ENCODE measurements around the gene MFSD12. TPM values are rescaled to one million over a fixed set of nuclear protein-coding genes. Genes with fewer than 3 reads are reported as not detected.

The MFSD12 gene
- polyA plus RNA-seq, 3 donors: 47.9 to 150 (median 55.5) TPM

- no peak overlapping the region for H2AFZ ChIP-seq (ENCODE audit: insufficient read depth, low read depth, low read length, poor library complexity, severe bottlenecking)
- H3K4me2 ChIP-seq (replicated peaks; ENCODE audit: extremely low read depth, low read length, poor library complexity, severe bottlenecking): no peak overlapping the region
- TF ChIP-seq CTCF (IDR thresholded peaks at IDR 0.05): no peak
- no peak overlapping the region for H3K9ac ChIP-seq (ENCODE audit: insufficient read depth, low read length, poor library complexity, severe bottlenecking)
- H3K9me3 Mint-ChIP-seq: peaks cover 0 to 2% (median 0%) of the 10 kb centered on the region in 7 donors
- DNase-seq: no peak
- H3K27ac ChIP-seq (ENCODE audit: low read depth in 1 of 2, low read length in 2 of 2): no peak overlapping the region
- no peaks in the 10 kb centered on the region for H3K9me3 ChIP-seq (replicated peaks in 1 of 2; ENCODE audit: control insufficient read depth in 1 of 2, insufficient read depth in 1 of 2, low read length in 2 of 2)
- no peaks in the 10 kb centered on the region for H3K36me3 Mint-ChIP-seq
- H3K4me1 Mint-ChIP-seq: peaks cover 10% of the 10 kb centered on the region
- no peaks in the 10 kb centered on the region for H3K79me2 ChIP-seq (ENCODE audit: insufficient read depth, low read length)
- no peaks in the 10 kb centered on the region for H3K36me3 ChIP-seq (replicated peaks in 1 of 2; ENCODE audit: control insufficient read depth in 1 of 2, insufficient read depth in 2 of 2, low read length in 2 of 2)
- WGBS (ENCODE audit: insufficient coverage): 93% methylated on average over 14 of the region's 19 CpGs
- peaks cover 0 to 9% of the 10 kb centered on the region in 2 donors for H3K4me1 ChIP-seq (ENCODE audit: control insufficient read depth in 1 of 2, insufficient read depth in 2 of 2, low read length in 2 of 2)
- H3K4me3 Mint-ChIP-seq: no peak overlapping the region
- no peak overlapping the region for H3K27ac Mint-ChIP-seq
- H3K27me3 ChIP-seq (ENCODE audit: control insufficient read depth in 2 of 2, insufficient read depth in 2 of 2, low read length in 2 of 2): no peaks in the 10 kb centered on the region
- intact Hi-C loops (cut with micrococcal nuclease): no loop called here
- peaks cover 0 to 10% (median 5%) of the 10 kb centered on the region in 3 donors for H3K27me3 Mint-ChIP-seq (ENCODE audit: low read depth in 3 of 3)
- H3K4me3 ChIP-seq (replicated peaks in 1 of 3; ENCODE audit: low read depth in 2 of 3, low read length in 3 of 3): no peak overlapping the region
- no peaks in the 10 kb centered on the region for H4K20me1 ChIP-seq (ENCODE audit: insufficient read depth, low read length)
Measured at GRCh38 chr19:3565139-3565538, 7.8 kb upstream of the MFSD12 start.

GRCh38 chr19:3563709-3564524 lies 6.5 kb upstream of the MFSD12 start:
- intact Hi-C loops (cut with micrococcal nuclease): no loop called here
- no peak overlapping the region for H3K4me3 Mint-ChIP-seq

More at GRCh38 chr19:3563709-3564524, 6.5 kb upstream of the MFSD12 start:
- Histone ChIP-seq H2AFZ (ENCODE audit: insufficient read depth, low read depth, low read length, poor library complexity, severe bottlenecking) (no peak overlapping the region), H3K27ac (ENCODE audit: low read depth in 1 of 2, low read length in 2 of 2) (no peak overlapping the region), H3K27me3 (ENCODE audit: control insufficient read depth in 2 of 2, insufficient read depth in 2 of 2, low read length in 2 of 2) (no peaks in the 10 kb centered on the region), H3K4me2 (replicated peaks; ENCODE audit: extremely low read depth, low read length, poor library complexity, severe bottlenecking) (no peak overlapping the region), H3K4me1 (ENCODE audit: control insufficient read depth in 1 of 2, insufficient read depth in 2 of 2, low read length in 2 of 2) (peaks cover under 1 to 10% of the 10 kb centered on the region in 2 donors), H4K20me1 (ENCODE audit: insufficient read depth, low read length) (no peaks in the 10 kb centered on the region), H3K36me3 (replicated peaks in 1 of 2; ENCODE audit: control insufficient read depth in 1 of 2, insufficient read depth in 2 of 2, low read length in 2 of 2) (no peaks in the 10 kb centered on the region), H3K9ac (ENCODE audit: insufficient read depth, low read length, poor library complexity, severe bottlenecking) (no peak overlapping the region), H3K9me3 (replicated peaks in 1 of 2; ENCODE audit: control insufficient read depth in 1 of 2, insufficient read depth in 1 of 2, low read length in 2 of 2) (no peaks in the 10 kb centered on the region), H3K79me2 (ENCODE audit: insufficient read depth, low read length) (no peaks in the 10 kb centered on the region), H3K4me3 (replicated peaks in 1 of 3; ENCODE audit: low read depth in 2 of 3, low read length in 3 of 3) (no peak overlapping the region)
- Mint-ChIP-seq H3K4me1 (peaks cover 11% of the 10 kb centered on the region), H3K36me3 (no peaks in the 10 kb centered on the region), H3K27ac (no peak overlapping the region), H3K27me3 (ENCODE audit: low read depth in 3 of 3) (peaks cover 0 to 10% (median 5%) of the 10 kb centered on the region in 3 donors), H3K9me3 (peaks cover 0 to 2% (median 0%) of the 10 kb centered on the region in 7 donors)
- WGBS (ENCODE audit: insufficient coverage): 67% methylated on average over 3 of the region's 17 CpGs
- peak in 1 of 3 donors; percentile 17 for DNase-seq
- no peak for TF ChIP-seq CTCF (IDR thresholded peaks at IDR 0.05)
